Measurements from ENCODE around the gene BMP7.

DNA sequence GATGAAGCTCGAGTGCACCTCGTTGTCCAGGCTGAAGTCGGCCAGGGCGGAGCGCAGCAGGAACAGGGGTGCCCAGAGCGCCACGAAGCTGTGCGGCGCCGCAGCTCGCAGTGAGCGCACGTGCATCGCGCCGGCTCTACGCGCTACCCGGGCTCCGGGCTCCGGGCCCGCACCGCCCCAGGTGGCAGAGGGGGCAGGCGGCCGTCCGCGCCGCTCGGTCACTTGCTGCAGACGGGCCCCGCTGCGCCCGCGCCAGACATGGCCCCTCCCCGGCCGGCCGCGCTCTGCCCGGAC, 497 bp downstream of the BMP7 start:
- TF ChIP-seq CTCF (IDR thresholded peaks at IDR 0.05), result no peak
- no peak for TF ChIP-seq EP300 (IDR thresholded peaks at IDR 0.05)
